HG03521 (cell line): Measurements from ENCODE around the gene NGB.

Experiments used
- ATAC-seq: cut with Tn5 transposase; IDR thresholded peaks from one replicate; pipeline ENCODE4 v1.9.1; 2021; ENCODE audit warnings: mild to moderate bottlenecking, moderate library complexity; ENCODE audit not compliant: unreplicated experiment

Gene NGB

DNA sequence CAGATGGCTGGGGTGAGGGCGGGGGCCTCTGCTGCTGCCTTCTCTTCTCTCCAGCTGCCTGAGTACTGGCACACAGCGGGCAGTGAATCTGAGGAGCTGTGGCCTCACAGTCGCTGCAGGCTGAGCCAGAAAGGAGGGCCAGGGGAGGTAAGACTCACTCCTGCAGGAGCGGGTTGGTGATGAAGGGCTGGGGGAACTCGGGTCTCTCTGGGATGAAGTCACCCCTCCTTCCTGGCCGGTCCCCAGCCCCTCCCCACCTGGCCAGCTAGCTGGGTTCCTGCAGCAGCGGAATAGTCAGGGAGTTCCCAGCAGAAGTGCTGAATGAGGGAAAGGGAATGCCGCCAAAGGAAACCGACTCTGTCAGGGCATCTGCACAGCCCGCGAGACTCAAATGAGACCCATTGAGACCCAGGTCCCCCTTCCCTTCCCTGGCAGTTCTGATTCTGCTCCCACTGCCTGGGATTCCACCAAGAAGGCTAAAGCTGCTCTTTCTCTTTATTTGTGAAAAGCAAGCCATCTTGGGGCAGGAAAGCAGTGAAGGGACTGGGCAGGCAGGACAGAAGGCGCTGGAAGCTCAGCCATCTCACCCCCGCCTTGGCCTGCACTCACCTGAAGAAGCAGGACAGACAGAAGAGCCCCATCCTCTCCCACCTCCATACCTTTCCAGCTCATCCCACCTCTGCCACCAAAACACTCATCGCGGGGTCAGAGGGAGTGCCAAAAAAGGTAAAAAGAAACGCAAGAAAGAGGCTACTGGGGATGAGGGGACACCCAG lies 5.3 kb downstream of the NGB start:
- no peak for ATAC-seq

DNA sequence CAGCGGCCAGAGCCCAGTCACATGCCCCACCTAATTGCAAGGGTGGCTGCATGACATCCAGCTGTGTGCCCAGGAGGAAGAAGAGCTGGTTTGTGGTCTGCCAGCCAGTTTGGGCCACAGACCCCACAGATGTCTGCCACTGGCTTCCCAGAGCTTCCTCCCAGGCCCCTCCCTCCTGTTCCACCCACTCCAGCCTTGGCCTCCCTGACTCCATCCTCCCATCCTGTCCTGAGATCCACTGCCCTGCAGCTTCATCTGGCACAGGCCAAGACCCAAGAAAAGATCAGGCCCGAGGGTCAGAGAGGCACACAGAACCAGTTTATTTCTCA lies 5.9 kb downstream of the NGB start:
- no peak for ATAC-seq

DNA sequence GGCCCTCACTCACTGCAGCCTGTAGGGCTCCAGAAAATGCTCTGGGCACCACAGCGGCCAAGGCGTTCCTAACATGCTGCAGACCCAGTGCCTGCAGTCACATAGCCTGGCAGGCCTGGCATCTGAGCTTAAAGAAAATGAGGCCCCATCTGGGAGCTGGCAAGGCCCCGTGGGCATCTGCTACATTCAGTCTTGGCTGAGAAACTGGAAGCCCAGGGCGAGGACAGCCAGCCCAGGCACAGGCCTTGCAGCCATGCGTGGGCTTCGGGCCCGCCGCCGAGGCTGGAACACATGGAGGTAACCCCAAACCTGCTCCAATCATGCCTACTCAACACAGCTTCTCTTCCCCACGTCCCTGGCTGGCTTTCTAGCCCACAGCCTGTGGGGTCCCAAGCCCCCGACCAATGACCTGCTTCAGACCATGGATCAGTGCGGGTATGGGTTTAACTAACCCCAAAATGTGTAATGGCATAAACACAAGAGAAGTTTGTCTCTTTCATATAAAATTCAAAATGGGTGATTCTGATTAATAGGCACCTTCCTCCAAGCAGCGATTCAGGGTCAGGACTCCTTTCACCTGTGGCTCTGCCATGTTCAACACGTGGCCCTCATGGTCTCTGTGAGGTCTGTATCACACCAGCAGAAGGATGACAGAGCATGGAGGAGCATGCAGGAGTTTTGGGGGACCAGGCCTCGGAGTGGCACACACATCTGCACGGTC lies 6.4 kb downstream of the NGB start:
- ATAC-seq: no peak

DNA sequence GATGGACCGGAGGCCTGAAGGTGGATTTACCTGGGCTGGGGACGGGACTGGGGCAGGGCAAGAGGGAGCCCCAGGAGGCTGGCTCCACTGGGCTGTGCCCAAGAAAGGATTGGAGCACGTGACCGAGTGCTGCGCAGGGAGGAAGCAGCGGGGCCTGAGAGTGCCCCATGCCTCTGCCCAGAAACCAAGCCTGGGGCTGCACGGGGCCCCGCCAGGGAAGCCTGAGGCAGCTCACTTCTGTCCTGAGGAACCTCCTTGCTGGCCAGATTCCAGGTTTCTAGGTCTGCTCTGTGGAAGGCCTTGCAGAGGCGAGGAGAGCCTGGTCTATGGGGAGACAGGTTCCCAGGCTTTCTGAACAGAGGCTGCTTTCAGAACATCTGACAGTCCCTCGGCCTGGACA lies 10.4 kb downstream of the NGB start:
- no peak for ATAC-seq

DNA sequence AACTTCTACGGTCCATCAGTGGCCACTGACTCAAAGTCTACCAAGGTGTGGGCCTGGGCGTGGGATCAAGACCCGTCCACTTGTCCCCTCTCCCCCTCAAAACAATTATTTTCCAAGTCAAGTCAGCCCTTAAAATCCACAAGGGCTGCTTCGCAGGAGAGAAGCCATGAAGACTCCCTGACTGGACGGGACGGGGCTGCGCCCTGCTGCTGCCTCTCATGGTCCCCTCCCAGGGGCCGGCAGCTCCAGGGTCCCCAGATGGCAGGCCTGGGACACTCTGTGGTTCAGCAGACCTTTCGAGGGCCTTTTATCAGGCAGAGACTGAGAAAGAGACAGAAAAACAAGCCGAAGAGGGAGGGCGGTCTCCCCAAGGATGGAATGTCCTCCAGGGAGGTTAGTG lies 10.8 kb downstream of the NGB start:
- no peak for ATAC-seq

DNA sequence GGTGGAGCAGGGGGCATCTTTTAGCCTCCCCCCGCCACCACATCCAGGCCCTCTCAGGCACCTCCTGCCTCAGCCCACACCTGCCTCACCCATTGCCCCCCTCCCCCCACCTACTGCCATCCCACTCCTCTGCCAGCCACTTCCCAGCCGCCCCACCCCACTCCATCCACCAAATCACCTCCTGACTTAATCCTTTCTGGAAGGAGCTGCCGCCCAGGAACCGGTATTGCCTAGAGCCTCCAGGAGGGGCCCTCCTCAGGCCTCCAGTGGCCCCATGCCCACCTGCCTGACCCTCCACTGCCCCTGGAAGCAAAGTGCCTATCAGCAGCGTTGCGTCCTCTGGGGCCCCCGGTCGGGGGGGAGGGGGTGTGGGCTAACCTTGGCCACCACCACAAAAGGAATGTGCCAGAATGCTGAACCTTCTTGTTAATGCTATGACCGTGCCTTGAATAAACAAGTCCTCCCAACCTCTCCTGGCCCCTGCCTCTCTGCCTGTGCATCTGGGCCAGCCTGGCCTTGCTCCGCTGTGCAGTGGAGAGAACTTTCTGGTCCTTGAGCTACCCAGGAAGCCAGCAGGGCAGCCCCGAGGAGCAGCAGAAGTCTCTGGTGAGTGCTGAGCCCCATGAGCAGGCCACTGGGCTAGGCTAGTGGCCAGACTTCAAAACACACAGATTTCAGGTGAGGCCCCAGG lies 11.8 kb downstream of the NGB start:
- ATAC-seq: no peak

DNA sequence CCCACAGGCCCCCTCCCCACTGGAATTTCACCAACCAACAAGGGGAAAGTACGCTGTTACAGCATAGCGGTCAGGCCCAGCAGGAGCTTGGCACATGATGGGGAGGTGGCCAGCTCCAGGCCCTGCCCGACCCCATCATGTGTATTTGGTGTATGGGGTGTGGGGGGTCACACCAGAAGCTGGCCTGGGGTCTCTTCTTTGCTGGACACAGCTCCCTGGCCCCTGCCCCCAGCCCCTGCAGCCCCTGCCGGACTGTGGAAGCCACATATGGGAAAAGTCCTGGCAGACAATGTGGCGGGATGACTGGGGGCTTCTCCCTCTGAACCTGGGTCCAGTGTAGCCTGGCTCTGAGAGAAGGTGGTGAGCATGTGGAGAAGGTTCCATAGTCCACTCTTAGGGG lies 12.4 kb downstream of the NGB start:
- no peak for ATAC-seq

DNA sequence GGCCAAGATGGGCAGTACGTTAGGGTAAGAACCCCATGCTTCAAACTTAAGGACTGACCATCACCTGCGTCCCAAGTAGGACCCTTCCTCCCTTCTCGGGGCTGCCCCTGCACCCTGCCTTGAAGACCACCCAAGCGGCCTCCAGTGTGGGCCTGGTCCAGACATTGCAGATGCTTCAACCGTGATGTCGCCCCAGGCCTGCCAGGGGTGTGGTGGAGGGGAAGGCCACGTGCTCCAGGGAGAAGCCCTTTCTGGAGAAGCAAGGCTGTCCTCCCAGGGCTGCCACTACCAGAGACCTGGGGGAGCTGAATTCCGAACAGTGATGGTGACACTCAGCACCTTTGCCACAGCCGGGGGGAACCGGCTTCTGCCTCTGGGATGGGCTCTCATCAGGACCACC lies 13.3 kb downstream of the NGB start:
- no peak for ATAC-seq

DNA sequence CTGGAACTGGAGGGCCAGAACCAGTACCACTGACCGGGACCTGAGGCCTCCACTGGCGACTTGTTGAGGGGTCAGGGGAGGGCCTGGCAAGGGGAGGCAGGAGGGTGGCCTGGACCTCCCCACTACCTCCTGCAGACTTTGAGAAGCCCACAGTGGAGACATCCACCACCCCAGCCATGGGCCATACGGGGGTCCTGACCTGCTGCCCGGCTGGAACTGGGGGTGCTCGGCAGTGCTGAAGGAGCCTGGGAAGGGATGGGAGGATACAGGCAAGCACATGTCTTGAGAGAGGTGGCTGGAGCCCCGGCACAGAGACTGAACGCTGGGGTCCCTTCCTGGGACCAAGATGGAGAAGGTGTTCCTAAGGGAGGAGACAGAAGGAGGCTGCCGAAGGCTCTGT lies 14.3 kb downstream of the NGB start:
- ATAC-seq: no peak

DNA sequence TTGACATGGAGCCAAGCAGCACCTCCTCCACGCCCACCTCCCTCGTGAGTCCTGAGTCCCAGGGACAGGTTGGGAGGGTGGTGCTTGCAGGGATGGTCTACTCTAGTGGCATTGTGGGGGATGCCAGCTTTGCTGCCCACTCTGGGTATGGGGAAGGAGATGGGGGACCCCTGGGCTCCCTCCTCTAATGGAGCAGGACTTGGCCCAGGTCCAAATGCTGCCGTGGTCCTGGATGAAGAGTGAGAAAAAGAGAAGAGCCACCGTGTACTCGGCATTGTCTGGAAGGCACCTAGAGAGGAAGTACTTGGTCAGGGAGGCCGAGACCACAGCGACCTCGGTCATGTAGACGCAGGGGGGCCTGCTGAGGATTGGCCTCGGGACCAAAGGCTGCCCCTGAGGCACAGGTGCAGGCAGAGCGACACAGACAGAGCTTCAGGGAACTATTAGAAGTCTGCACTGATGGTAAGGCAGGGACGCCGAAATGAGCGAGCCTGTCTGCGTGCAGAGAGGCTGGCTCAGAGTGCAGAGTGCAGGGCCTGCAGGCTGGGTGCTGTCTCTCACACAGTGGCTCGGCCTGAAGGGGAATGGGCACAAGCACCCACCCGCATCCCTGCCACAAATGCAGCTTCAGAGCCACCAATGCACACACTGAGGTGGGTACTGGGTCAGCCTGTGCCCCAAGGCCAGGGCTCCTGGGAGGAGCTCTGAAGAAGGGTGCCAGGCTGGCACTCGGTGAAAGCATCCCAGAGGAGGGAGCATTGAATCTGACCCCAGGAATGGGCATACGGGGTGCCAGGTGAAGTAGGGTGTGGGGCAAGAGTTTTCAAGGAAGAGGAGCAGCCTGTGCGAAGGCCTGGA lies 17.4 kb downstream of the NGB start:
- ATAC-seq: no peak

DNA sequence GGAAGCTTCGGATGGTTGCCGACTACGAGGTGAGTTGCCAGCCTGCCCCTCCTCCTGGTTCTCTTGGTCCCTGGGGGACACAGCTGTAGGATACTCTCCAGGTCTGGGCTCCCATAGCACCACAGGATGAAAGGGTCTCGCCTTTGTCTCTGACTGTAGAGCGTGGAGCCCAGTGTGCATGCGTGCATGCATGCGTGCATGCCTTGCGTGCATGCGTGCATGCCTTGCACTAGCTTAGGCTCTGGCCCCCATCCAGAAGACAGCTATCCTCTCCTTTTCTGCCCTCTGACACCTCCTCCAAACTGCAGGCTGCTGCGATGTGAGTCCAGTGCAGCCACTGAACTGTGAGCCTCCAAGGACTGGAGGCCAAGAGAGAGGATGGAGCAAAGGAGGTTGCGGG lies 19.1 kb downstream of the NGB start:
- no peak for ATAC-seq

DNA sequence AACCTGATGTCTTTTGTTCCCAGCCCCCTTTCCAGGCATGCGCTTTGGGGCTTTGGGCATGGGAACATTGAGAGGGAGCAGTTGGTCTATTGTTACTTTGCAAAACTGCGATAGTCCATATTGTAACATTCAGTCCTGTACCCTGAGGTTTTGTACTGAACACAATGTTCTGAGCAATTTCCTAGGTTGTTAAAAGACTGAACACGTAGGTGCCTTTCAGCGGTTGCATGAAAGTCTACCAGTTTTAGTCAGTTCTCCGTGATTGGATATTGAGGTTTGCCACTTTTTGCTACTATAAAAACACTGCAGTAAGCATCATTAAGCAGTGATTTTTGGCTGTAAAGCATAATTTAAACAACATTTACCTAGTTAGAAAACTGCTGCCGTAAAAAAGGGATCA lies 20.1 kb downstream of the NGB start:
- no peak for ATAC-seq

DNA sequence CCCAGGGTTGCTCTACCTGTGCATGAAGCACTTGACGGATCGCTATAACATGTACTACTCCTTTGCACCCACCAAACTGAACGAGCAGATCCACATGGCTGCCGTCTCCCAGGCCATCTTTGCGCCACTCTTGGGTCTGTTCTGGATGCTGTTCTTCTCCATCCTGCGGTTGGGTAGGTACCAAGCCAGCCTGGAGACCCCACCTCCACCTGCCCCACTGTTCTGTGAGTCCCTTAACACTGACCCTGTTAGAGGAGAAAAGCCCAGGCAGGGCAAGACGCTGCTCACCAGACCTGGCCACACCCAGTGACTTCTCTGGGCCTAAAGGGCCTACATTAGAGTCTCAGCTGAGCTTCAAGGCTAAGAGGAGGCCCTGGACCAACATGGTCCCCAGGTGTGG lies 21.7 kb downstream of the NGB start:
- no peak for ATAC-seq

DNA sequence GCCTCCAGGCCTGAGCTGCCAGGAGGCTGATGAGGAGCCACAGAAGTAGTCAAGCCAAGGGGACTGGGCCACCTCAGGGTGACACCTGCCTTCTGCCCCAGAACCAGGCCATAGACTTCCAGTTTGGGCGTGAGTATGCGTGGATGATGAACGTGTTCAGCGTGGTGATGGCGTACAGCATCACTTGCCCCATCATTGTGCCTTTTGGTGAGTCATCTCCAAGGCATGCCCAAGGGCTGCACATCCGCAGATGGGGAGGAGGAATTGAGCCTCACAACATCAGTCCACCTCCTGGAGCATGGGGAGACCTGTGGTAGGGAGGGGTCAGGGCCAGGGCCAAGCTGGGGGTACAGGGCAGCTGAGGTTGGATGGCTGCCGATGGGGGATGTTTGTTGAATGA lies 22.3 kb downstream of the NGB start:
- no peak for ATAC-seq

DNA sequence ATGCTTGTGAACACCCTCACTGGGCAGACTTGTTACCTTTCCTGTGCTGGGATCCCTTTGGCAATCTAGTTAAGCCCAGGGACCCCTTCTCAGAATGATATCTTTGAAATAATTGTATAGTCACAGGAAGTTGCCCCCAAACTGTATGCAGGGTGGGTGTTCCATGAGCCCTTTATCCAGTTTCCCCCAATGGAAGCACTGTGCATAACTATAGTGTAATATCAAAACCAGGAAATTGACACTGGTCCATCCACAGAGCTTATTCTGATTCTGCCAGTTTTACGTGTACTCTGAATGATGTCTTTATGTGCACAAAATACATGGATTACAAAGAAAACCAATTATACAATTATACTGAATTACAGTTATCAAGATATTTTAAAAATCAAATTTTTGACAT lies 24.2 kb downstream of the NGB start:
- no peak for ATAC-seq

DNA sequence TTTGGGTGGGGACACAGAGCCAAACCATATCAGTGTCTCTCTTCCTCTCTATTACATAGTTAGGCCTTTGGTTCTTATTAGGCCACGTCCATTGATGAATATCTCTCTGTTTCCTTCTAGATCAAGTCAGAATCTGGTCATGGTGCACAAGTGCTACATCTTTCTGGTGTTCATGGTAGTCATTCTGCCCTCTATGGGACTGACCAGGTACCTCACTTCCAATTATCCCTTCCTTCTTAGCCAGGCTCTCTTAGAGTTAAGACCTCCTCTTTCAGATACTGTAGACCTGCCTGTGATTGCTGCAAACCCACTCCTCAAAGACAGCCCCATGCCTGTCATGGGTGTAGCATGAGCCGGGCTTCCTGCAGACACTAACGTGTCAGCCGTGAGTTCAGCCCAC lies 25.2 kb downstream of the NGB start:
- no peak for ATAC-seq

DNA sequence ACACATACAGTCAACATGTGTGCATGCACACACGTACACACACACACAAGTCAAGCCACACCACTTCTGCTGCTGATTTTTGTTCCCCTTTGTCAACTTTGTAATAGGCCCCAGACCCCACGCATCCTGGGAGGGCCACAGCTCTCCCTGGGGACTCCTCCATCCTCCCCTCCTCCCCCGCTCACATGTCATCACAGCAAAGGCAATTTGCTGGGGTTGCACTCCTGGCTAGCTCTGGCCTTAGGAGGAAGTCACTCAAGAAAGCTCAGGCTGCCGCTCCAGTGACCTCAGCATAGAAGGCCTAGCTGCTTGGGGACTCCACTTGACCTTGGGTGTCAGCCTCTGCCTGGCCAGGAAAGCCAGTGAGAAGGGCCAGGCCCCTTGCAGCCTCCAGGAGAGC lies 27.2 kb downstream of the NGB start:
- no peak for ATAC-seq

DNA sequence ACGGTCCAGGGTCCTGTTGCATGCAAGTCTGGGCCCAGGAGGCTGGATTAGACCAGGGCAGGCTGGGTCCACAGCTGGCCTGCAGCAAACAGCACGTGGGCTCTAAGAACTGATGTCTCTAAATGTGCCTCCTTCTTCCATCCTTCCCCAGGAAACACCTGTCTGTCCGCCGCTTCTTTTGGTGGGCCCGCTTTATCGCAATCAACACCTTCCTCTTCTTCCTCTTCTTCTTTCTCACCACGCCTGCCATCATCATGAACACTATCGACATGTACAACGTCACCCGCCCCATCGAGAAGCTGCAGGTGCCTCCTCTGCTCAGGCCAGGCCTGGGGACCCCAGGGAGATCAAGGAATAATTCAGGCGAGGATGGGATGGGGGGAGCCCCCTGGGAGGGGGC lies 28.3 kb downstream of the NGB start:
- ATAC-seq: no peak

DNA sequence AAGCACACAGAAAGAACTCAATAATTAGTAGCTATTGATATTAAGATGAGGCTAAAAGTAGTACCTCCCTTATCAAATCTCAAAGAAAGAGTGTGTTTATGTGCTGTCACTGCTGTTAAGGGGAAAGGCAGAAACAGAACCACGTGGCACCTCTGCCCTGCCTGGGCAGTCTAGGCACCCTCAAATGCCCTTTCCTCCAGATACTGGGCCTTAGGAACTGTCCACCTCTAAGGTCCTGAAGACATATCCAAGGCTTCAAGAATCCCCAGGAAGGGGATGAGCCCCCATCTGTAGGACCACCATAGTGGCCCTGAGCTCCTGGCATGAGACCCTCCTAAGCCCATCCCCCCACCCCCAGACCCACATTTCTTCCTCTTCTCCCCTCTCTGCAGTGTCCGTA lies 29.1 kb downstream of the NGB start:
- no peak for ATAC-seq

DNA sequence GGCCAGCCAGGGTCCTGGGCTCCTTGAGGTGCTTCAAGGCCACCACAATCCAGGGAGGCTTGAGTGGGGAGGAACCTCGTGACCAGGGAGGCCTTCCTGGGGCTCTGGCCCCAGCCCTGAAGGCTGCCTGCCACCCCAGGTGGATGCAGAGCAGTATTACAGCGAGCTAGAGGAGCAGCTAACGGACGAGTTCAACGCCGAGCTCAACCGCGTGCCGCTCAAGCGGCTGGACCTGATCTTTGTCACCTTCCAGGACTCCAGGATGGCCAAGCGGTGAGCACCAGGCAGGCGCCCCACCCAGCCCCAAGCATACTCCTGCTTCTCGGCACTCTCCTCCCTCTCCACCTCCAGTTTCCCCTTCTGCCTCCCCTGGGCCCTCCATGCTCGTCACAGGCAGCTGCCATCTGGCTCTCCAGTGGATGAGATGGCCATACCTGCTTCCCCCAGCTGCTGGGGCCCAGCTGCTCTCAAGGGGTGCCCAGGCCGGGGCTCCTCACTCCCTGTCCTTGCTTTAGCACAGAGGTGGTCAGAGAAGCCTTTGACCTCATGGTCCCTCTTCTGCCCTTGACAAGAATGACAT lies 30.6 kb downstream of the NGB start:
- no peak for ATAC-seq

DNA sequence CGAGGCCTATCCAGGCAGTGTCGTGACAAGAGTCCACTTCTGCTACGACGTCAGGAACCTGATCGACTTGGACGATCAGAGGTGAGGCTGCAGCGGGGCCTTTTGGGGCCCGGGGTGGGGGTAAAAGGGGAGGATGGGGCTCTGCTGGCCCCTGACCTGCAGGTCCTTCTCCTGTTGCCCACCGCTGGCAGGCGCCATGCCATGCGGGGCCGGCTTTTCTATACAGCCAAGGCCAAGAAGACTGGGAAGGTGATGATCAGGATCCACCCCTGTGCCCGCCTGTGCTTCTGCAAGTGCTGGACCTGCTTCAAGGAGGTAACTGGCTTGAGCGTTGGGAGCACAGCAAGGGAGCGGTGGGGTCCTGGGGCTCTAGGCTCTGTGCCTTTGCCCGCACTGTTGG lies 31.6 kb downstream of the NGB start:
- ATAC-seq: no peak
